ENCODE results near the gene GRP.

GRP gene

DNA sequence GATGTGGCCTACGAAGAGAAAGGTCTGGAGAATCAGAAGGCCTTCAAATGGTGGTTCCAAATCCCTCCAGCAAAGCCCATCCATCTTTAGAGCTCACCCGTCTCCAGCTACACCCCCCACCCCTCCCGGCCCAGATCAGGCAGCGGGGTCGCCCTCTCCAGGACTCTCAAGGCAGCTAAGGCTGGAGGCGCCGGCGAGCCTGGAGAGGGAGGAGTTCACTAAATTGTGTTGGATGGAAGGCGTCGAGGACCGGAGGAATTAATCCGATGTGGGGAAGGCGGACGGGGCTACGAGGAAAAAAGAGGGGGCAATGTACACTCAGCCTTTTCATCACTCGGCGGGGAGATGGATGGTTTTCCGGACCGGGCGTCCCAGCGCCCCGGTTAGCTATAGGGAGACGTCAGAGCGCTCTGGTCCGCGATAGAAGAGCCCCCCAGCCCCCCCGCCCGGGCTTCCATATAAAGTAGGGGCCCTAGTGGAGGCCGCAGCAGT lies at the start of gene GRP:
Gene GRP (plus strand): TSS at position 487 of the 492 bp plus-strand sequence. CDS start 108 bp downstream, outside the sequence.
- DNase-seq = peak; percentile 77

DNA sequence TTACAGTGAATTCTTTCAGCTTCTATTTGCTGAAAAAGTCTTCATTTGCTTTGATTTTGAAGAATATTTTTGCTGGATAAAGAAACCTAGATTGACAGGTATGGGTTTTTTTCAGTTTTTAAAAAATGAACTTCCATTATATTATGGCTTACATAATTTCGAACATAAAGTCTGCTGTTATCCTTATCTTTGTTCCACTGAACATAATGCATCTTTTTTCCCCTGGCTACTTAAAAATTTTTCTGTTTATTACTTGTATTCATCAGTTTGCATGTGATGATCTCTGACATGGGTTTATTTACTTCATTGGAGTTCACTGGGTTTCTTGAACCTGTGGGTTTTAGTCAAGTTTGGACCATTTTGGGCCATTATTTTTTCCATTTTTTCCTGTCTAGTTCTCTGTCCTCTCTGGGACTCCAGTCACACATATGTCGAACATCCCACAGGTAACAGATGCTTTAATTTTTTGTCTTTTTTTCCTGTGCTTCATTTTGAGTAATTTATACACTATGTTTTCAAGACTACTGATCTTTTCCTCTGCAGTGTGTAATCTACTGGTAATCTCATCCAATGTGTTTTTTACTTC lies 47.2 kb upstream of the GRP start:
- DNase-seq = no peak

GRCh38 chr18:59177485-59177884 lies 42.5 kb upstream of the GRP start:
- DNase-seq = no peak

DNA sequence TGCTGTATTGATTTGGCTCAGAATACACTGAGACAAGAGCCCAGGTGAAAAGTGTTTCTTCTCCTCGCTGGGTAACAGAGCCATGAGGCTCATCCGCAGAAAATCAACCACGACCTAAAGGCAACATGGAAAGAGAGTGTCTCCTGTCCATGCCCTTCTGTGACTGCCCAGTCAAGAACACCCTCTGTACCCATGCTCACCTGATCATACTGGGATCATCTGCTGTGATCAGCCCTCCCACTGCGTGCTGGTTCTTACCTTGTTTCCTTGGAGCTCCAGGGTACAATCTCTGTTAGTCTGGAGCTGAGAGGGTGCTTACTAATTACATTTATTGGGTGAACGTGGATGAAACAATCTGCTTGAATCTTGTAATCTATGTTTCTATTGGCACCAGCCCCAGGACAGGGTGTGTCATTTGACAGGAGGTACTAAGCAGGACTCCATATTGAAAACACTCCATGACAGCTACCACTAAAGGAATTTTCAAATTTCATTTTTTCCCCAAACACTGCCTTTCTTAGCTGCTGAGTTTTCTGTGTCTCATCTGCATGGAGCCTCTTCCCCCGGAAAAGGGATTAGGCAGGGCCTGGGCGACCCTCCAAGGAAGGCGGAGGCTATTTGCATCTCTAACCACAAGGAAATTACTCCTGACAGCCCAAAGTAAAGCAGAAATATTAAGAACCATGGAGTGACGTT lies 39.7 kb upstream of the GRP start:
- DNase-seq = no peak

DNA sequence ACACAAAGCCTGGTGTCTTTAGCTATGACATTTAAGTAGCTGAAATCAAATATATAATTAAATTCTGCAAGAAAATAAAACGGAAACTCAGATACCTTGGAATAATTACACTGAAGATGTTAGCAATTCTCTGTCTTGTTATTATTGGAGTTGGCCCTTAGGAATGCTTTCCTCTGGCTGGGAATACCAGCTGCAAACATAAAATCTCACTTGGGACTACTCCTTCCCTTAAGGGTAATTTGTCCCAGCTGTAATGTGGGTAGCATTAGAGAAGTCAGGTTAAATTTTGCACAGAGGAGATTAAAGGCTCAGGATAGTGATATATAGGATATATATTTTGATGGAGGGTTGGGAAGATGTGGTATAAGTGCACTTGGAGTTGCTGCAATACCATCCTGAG lies 37.3 kb upstream of the GRP start:
- no peak for DNase-seq

GRCh38 chr18:59189008-59189407 lies 30.9 kb upstream of the GRP start:
- no peak for DNase-seq

- DNase-seq = no peak
Observed at GRCh38 chr18:59189746-59190145, 30.2 kb upstream of the GRP start.

DNA sequence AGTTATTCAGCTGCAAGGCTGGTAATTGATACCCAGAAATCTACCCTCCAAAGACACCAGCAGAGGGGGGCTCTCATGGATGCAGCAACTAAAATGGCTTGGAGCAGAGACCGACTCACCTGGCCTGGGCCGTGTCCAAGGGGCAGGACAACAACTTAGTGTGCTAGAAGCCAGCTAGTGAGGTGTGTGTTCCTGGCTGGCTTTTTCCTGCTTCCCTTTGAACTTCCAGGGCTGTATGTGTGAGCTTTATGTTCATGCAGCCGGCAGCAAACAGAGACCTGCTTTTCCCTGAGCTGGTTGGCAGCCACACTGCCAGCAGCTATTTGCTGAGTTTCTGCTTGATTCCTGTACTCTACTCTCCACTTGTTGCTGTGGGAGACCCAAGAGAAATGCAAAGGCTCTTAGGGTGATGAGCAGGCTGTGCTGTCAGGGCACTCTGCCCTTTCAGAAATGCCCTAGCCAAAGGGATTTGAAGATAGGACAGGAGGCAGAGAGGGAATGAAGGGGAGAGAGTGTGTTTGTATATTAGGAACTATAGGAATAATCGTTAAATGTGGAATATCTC lies 23.7 kb upstream of the GRP start:
- DNase-seq = no peak

DNA sequence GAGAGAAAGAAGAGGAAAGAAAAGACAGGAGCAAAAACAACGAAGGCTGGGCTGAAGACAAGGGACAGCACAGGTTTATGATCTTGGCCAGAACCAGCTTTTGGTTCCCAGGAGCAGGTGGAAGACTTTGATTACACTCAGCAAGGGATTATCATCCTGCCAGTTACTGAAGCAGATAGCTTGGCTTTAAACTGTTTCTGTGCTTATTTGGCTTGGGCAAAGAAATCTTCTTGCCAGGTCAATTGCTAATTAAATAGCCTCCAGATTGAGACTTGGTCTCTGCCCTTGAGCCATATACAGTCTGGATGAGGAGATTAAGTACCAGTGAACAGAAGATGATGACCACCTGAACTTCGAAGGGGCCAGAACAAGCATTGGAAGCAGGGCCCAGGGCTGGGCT lies 22.3 kb upstream of the GRP start:
- no peak for DNase-seq

DNA sequence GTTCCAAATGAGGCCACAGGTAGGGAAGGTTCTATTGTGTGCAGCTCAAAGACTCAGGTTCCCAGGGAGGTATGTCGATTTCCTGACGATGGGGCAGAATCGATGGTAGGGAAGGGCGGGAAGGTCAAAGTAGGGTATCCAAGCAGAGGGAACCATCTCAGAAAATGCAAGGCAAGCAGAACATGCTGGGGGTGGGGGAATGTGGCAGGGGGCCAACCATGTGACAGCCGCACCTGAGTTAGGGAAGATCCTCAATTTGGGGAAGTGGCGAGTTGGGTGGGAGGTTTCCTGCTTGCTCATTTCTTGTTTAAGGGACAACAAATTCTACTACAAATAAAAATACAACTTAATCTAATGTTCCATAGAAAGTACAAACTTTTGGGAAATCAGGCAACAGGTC lies 21.7 kb upstream of the GRP start:
- no peak for DNase-seq

GRCh38 chr18:59200787-59201186 lies 19.2 kb upstream of the GRP start:
- DNase-seq = no peak

DNA sequence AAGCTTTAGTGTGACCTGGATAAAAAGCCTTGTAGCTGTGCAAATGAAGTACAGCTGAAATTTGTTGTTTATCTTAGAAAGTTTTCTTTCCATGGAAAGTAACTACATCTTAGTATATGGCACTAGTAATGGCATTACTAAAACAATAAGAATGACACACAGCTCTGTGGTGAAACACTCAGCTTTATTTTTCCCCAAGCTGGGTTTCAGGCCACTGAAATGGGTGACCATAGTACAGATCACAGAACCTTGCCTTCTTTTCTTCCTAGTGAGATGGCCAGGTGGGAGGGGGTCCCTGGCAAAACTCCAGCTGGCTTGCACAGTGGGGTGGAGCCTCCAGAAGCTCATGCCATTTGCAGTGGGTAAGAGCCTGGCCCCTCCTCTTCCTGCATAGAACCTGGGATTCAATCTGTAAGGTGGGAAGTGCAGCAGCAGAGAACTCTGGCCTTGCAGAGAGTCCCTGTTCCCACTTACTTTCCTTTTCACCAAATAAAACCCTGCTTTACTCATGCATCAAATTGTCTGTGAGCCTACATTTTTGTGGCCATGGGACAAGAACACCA lies 17.6 kb upstream of the GRP start:
- DNase-seq = no peak

DNA sequence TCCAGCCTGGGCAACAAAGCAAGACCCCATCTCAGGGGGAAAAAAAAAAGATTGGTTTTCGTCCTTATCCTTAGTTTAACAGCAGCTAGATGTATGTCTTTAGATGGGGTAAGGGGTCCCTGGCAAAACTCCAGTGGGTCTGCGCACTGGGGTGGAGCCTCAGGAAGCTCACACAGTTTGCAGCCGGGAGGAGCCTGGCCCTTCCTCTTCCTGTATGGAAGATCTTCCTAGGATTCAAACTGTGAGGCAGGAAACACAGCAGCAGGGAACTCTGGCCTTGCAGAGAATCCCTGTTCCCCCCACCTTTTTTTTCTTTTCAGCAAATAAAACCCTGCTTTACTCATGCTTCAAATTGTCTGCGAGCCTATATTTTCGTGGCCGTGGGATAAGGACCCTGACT lies 12.5 kb upstream of the GRP start:
- no peak for DNase-seq

DNA sequence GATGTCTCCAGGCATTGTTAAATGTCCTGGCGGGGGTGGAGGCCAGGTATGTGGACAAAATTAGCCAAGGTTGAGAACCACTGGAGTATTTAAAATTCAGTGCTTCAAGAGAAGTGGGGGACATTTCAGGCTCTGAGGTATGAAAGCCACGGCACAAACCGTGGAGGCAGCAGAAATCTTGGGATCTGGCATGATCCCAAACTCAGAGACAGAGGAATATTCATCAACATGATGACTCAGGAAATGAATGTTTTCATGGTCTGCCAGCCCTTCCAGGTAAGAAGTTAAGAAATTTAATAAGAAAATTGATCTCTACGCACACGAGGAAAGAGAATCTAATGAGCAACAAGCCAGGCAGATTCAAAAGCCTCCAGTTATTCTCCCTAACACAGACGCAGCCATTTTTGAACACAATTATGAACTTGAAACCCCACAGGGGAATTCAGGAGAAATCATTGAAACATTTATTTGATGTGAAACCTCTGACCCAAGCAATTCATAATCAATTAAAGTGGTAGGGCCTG lies 11.3 kb upstream of the GRP start:
- DNase-seq = no peak

- no peak for DNase-seq
Observed at GRCh38 chr18:59210299-59210698, 9.7 kb upstream of the GRP start.

- no peak for DNase-seq
Observed at GRCh38 chr18:59211629-59212028, 8.3 kb upstream of the GRP start.

DNA sequence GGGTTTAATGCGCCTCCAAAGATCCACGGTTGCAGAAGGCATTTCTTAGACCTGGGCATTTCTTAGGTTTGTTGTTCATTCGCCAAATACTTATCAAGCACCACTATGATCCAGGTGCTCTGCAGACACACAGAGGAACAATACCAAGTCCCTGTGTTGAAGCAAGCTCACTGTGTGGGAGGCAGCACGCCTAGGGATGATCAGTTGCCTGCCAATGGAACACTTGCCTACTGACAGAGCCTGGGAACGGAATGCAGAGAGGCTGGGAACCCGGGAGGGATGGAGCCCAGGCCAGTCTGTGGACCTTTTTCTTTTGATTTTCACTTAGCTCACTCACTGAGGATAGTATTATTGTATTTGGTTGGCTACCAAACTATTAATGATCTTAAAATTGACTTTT lies 1.9 kb upstream of the GRP start:
- DNase-seq = peak; percentile 90

DNA sequence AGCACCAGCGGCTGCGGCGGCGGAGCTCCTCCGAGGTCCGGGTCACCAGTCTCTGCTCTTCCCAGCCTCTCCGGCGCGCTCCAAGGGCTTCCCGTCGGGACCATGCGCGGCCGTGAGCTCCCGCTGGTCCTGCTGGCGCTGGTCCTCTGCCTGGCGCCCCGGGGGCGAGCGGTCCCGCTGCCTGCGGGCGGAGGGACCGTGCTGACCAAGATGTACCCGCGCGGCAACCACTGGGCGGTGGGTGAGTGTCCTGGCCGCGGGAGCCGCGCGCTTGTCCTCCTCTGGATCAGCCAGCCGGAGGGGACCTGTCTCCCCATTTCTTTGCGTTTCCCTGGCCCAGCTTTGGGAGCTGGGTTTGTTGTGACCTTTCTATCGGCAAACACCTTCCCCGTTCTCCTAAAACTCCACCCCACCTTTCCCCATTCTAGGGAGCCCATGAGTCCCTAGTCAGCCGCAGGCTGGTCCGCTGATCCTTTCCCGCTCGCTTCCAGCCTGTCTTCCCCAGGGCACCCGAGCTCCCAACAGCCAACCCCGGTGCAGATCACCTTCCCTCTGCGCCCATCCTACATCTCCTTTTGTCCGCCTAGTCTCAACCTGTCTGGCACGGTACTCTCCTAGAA lies 316 bp downstream of the GRP start:
- peak; percentile 84 for DNase-seq

- peak; percentile 84 for DNase-seq
Observed at GRCh38 chr18:59220784-59221765, 1.1 kb downstream of the GRP start.

DNA sequence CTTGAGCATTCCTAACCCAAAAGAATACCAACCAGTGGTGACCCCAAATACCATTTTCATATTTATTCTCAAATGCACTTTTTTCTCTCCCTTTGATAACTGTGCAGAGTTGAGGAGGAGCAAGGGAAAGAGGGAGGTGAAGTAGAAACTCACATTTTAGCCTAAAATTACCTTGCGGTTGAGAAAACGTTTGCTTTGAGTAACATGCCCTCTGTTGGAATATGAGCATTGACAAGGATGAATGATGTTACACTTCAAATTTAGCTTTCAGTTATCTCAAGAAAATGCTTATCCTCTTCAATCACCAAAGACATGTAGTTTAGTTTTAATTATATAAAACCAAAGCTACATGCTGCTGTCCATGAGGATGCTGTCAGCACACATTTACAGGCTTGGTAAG lies 2.4 kb downstream of the GRP start:
- DNase-seq = no peak

DNA sequence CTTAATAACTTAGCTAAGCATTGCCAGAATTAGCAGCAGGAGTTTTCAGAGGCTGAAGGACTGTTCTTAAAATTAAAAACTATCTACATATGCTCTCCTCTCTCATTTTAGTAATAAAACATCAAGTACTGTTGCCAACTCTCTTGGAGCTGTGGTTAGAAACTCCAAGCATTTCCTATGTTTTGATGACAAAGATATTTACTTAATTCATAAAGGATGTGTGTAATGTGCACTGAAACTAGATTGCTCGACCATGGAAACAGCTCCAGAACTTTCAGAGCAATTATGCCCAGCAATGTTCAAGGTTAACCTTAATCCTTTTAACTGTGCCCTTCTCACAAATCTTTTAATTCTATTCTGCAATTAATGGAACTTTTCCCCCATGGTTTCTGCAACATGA lies 8.4 kb downstream of the GRP start:
- no peak for DNase-seq

- DNase-seq = no peak
Observed at GRCh38 chr18:59229191-59229590, 9.2 kb downstream of the GRP start.
